HG03442 (cell line): Measurements from ENCODE around the gene TMCC1.
"Not testable (repeated sequence)": the region's sequence is repeated elsewhere in the genome, so short reads cannot be mapped to it uniquely, and the experiment has no call there.

ENCODE experiments used
- ATAC-seq: cut with Tn5 transposase; IDR thresholded peaks from one replicate; pipeline ENCODE4 v1.9.1; 2021; ENCODE audit warnings: mild to moderate bottlenecking, moderate library complexity; ENCODE audit not compliant: unreplicated experiment

Gene TMCC1

GRCh38 chr3:129837065-129837642, 56.4 kb downstream of the TMCC1 start:
- no peak for ATAC-seq

GRCh38 chr3:129836381-129837064, 57.0 kb downstream of the TMCC1 start:
- no peak for ATAC-seq

- ATAC-seq = no peak
Observed at GRCh38 chr3:129835198-129835597, 58.3 kb downstream of the TMCC1 start.

- no peak for ATAC-seq
Observed at GRCh38 chr3:129834580-129834979, 58.9 kb downstream of the TMCC1 start.

- not testable (repeated sequence) for ATAC-seq
Observed at GRCh38 chr3:129831942-129832341, 61.6 kb downstream of the TMCC1 start.

GRCh38 chr3:129831503-129831902, 62.0 kb downstream of the TMCC1 start:
- no peak for ATAC-seq

GRCh38 chr3:129829640-129830039, 63.9 kb downstream of the TMCC1 start:
- peak; percentile 45 for ATAC-seq

GRCh38 chr3:129827765-129828164, 65.7 kb downstream of the TMCC1 start:
- peak; percentile 80 for ATAC-seq

- no peak for ATAC-seq
Observed at GRCh38 chr3:129824926-129825541, 68.5 kb downstream of the TMCC1 start.

- no peak for ATAC-seq
Observed at GRCh38 chr3:129822679-129823078, 70.8 kb downstream of the TMCC1 start.

GRCh38 chr3:129822241-129822640, 71.3 kb downstream of the TMCC1 start:
- no peak for ATAC-seq

GRCh38 chr3:129820587-129820986, 72.9 kb downstream of the TMCC1 start:
- ATAC-seq = no peak

- ATAC-seq = no peak
Observed at GRCh38 chr3:129812589-129812988, 80.9 kb downstream of the TMCC1 start.

GRCh38 chr3:129809297-129809696, 84.2 kb downstream of the TMCC1 start:
- ATAC-seq = no peak

GRCh38 chr3:129796146-129796545, 97.4 kb downstream of the TMCC1 start:
- ATAC-seq = no peak

GRCh38 chr3:129795186-129796010, 98.1 kb downstream of the TMCC1 start:
- no peak for ATAC-seq

GRCh38 chr3:129794311-129795185, 99.0 kb downstream of the TMCC1 start:
- ATAC-seq = no peak

- ATAC-seq = no peak
Observed at GRCh38 chr3:129793942-129794310, 99.6 kb downstream of the TMCC1 start.

GRCh38 chr3:129793319-129793718, 100.2 kb downstream of the TMCC1 start:
- ATAC-seq = no peak

GRCh38 chr3:129783470-129783869, 110.0 kb downstream of the TMCC1 start:
- ATAC-seq = no peak

GRCh38 chr3:129778871-129779270, 114.6 kb downstream of the TMCC1 start:
- no peak for ATAC-seq
